Endothelial cell of umbilical vein (primary cell): ENCODE measurements around the gene SCAND1. TPM values are rescaled to one million over a fixed set of nuclear protein-coding genes. Genes with fewer than 3 reads are reported as not detected.

Source experiments
- BruUV-seq: library from RNA; stranded (reverse); fragments of 400-500 nt; replicated peaks from 2 replicates; lab custom pipeline; 2021; lab: Mats Ljungman, UMichigan
- CTCF ChIA-PET: fragments of 300-600, 350-600 bp; sonication (Branson Sonifier 250); formaldehyde crosslinking; loops from one replicate; lab custom pipeline; 2021; ENCODE audit warnings: antibody characterized with exemption, inconsistent platforms; lab: Charles Lee
- POLR2A ChIA-PET: fragments of 300-600, 350-600 bp; sonication (Branson Sonifier 250); formaldehyde crosslinking; loops from one replicate; lab custom pipeline; 2021; ENCODE audit warnings: antibody characterized with exemption, inconsistent platforms; lab: Charles Lee
- DNase-seq: peaks from one replicate; pipeline ENCODE4 v3.0.0-alpha.2; 2011; ENCODE audit warnings: low read depth, low spot score
- FAIRE-seq: peaks from 2 replicates; lab custom pipeline; 2011; peaks lifted over from hg19 to GRCh38; lab: Jason Lieb, UNC
- H2AFZ ChIP-seq: 2 replicates; pipeline ENCODE4 v1.6.0; 2012; ENCODE audit warnings: low read depth, low read length, control low read depth, inconsistent platforms
- H3K27ac ChIP-seq: 2 replicates; pipeline ENCODE4 v1.5.1; 2011; ENCODE audit warnings: low read depth, mild to moderate bottlenecking, control low read depth, low read length, moderate library complexity; ENCODE audit not compliant: insufficient read depth
- H3K27me3 ChIP-seq, 2 experiments: 2 replicates each; pipeline versions ENCODE4 v1.6.0 to v1.6.1; 2011; ENCODE audit warnings: low read length in 2 of 2, mixed read lengths in 1 of 2; ENCODE audit not compliant: control insufficient read depth in 2 of 2, insufficient read depth in 2 of 2
- H3K36me3 ChIP-seq, 2 experiments: 2 replicates in 1 of 2; 3 replicates in 1 of 2; pipeline ENCODE4 v1.5.1; 2011; ENCODE audit warnings: low read length in 2 of 2, mild to moderate bottlenecking in 1 of 2, moderate library complexity in 1 of 2; ENCODE audit not compliant: control insufficient read depth in 2 of 2, insufficient read depth in 2 of 2; ENCODE audit errors: extremely low read depth in 1 of 2
- H3K4me1 ChIP-seq: 3 replicates; pipeline ENCODE4 v1.5.1; 2011; ENCODE audit warnings: mild to moderate bottlenecking, low read length; ENCODE audit not compliant: control insufficient read depth, insufficient read depth; ENCODE audit errors: extremely low read depth
- H3K4me2 ChIP-seq: 2 replicates; pipeline ENCODE4 v1.6.1; 2011; ENCODE audit warnings: low read length, control low read depth, mixed read lengths; ENCODE audit not compliant: insufficient read depth
- H3K4me3 ChIP-seq, 3 experiments: fragments of 200-600 bp in 1 of 3; sonication (generic), shearing (Covaris generic) in 1 of 3; replicated peaks in 1 of 3; 2 replicates each; pipeline ENCODE4 v1.5.1; 2011 to 2016; ENCODE audit warnings: control low read depth in 3 of 3, low read length in 3 of 3, mild to moderate bottlenecking in 2 of 3, inconsistent platforms in 1 of 3, low read depth in 1 of 3, moderate library complexity in 1 of 3; ENCODE audit not compliant: insufficient read depth in 1 of 3
- H3K79me2 ChIP-seq: 2 replicates; pipeline ENCODE4 v1.6.0; 2012; ENCODE audit warnings: low read length, inconsistent platforms; ENCODE audit not compliant: control insufficient read depth, insufficient read depth
- H3K9ac ChIP-seq: replicated peaks from 2 replicates; pipeline ENCODE3; 2011; ENCODE audit warnings: low read length, control low read depth; ENCODE audit not compliant: insufficient read depth; ENCODE audit errors: extremely low read depth
- H3K9me1 ChIP-seq: replicated peaks from 3 replicates; pipeline ENCODE4 v1.6.0; 2011; ENCODE audit warnings: mild to moderate bottlenecking, low read length; ENCODE audit not compliant: control insufficient read depth, insufficient read depth; ENCODE audit errors: extremely low read depth
- H3K9me3 ChIP-seq: replicated peaks from 2 replicates; pipeline ENCODE4 v1.5.1; 2012; ENCODE audit warnings: low read length, inconsistent platforms; ENCODE audit not compliant: control insufficient read depth, insufficient read depth
- H4K20me1 ChIP-seq: replicated peaks from 2 replicates; pipeline ENCODE3; 2011; ENCODE audit warnings: mild to moderate bottlenecking, low read length; ENCODE audit not compliant: control insufficient read depth, insufficient read depth; ENCODE audit errors: extremely low read depth
- EZH2 ChIP-seq: IDR thresholded peaks from 2 replicates; pipeline ENCODE4 v1.6.1; 2012; ENCODE audit warnings: borderline replicate concordance, low read depth, mild to moderate bottlenecking, moderate library complexity, low read length, inconsistent platforms; ENCODE audit not compliant: severe bottlenecking
- FOS ChIP-seq: IDR thresholded peaks from 2 replicates; pipeline ENCODE4 v1.6.1; 2011; ENCODE audit warnings: mild to moderate bottlenecking, low read length, moderate library complexity, borderline replicate concordance; ENCODE audit not compliant: insufficient read depth
- GATA2 ChIP-seq: IDR thresholded peaks from 2 replicates; pipeline ENCODE4 v1.7.0; 2011; ENCODE audit warnings: low read depth, mild to moderate bottlenecking, moderate library complexity, mixed read lengths, low read length; ENCODE audit not compliant: insufficient read length, insufficient read depth
- JUN ChIP-seq: IDR thresholded peaks from 2 replicates; pipeline ENCODE4 v1.6.1; 2011; ENCODE audit warnings: borderline replicate concordance, low read depth; ENCODE audit not compliant: insufficient read length, insufficient read depth
- MYC ChIP-seq: IDR thresholded peaks from one replicate; pipeline ENCODE4 v1.6.1; 2011; ENCODE audit warnings: mild to moderate bottlenecking, low read depth, low read length
- POLR2A ChIP-seq: IDR thresholded peaks from 2 replicates; pipeline ENCODE4 v1.6.1; 2012; ENCODE audit warnings: low read depth, mild to moderate bottlenecking, control low read depth, low read length
- POLR2AphosphoS5 ChIP-seq: IDR thresholded peaks from 2 replicates; pipeline ENCODE4 v1.6.1; 2012; ENCODE audit warnings: low read depth, mild to moderate bottlenecking, control low read depth, low read length, moderate library complexity; ENCODE audit not compliant: insufficient read depth
- dilution Hi-C: fragments of 300-500 bp; cut with MboI; formaldehyde crosslinking; loops from one replicate; pipeline ENCODE4 v1.15.0; 2019; ENCODE audit warnings: low sequenced_read_pairs; ENCODE audit not compliant: extremely low pct_ligation_motif_present
- intact Hi-C: fragments of 100-400 bp; cut with micrococcal nuclease; formaldehyde crosslinking; loops from one replicate; pipeline ENCODE4 v1.10.0; 2022
- polyA plus RNA-seq, 4 experiments: library from polyadenylated mRNA; depleted of rRNA in 3 of 4; stranded (reverse) in 3 of 4; unstranded in 1 of 4; fragments of >200 nt; gene quantifications; 2 replicates each; pipeline versions ENCODE4 v1.2.1 to v1.2.3, GENCODE V29; 2011 to 2012; ENCODE audit warnings: missing spikeins in 1 of 4
- total RNA-seq: library from RNA; stranded (reverse); gene quantifications from 2 replicates; pipeline ENCODE4 v1.2.3, GENCODE V29; 2021
- TF ChIP-seq, protein P1 (sequence below): IDR thresholded peaks from 2 replicates; pipeline ENCODE4 v1.6.1; 2011; ENCODE audit not compliant: insufficient read depth, insufficient read length
- TF ChIP-seq, protein P2 (sequence below), 2 donors: IDR thresholded peaks; 1 replicate in 1 of 2; 2 replicates in 1 of 2; pipeline ENCODE4 v1.5.1; 2011; ENCODE audit warnings: low read length in 2 of 2, mild to moderate bottlenecking in 2 of 2, moderate library complexity in 2 of 2, control low read depth in 1 of 2, inconsistent platforms in 1 of 2, low read depth in 1 of 2; ENCODE audit not compliant: insufficient read depth in 1 of 2; ENCODE audit errors: extremely low read depth in 1 of 2

SCAND1 gene
- total and polyA plus RNA-seq, 2 donors (not counting 3 experiments of a cell fraction or from before 2014, with no cell fraction given), result 83.5 to 85.7 TPM

DNA sequence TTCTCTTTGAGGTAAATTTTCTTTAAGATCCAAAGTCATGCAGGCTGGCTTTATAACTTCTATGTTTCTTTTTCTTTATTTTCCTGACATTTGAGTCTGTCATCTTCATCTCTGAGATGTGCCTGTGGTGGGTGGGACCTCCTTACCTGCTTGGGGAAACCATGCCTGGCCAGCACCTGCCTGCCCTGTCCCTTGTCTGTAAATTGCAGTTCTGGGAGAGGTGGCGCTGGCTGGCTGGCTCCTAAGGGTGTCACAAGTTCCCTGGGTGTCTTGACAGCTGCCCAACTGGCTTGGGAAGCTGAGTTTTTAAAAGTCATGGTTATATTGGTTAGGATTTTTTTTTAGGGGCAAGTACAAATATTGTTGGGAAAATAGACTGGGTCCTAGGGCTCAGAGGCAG, 36.3 kb downstream of the SCAND1 start:
- intact Hi-C loops (no loop called here), dilution Hi-C loops (no loop called here)
- no TSS peak for BruUV-seq
- H3K27ac ChIP-seq, result no peak overlapping the region
- DNase-seq (no peak), FAIRE-seq (no peak)
- H3K36me3 ChIP-seq, result peaks cover 7 to 21% of the 10 kb centered on the region in 2 experiments
- no peaks in the 10 kb centered on the region for H3K27me3 ChIP-seq
- no peaks in the 10 kb centered on the region for H3K79me2 ChIP-seq
- H4K20me1 ChIP-seq, result no peaks in the 10 kb centered on the region
- POLR2A ChIA-PET, result no interaction called here
- no peak overlapping the region for H3K4me3 ChIP-seq
- no peak overlapping the region for H3K9ac ChIP-seq
- no peak overlapping the region for H3K4me2 ChIP-seq
- H3K9me1 ChIP-seq, result no peaks in the 10 kb centered on the region
- no peaks in the 10 kb centered on the region for H3K9me3 ChIP-seq
- H3K4me1 ChIP-seq, result no peaks in the 10 kb centered on the region
- no peak for TF ChIP-seq MYC
- no peak for TF ChIP-seq FOS
- no peak for TF ChIP-seq POLR2A
- TF ChIP-seq, protein P1, sequence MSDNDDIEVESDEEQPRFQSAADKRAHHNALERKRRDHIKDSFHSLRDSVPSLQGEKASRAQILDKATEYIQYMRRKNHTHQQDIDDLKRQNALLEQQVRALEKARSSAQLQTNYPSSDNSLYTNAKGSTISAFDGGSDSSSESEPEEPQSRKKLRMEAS, result no peak
- no peak for TF ChIP-seq GATA2
- no peak for TF ChIP-seq POLR2AphosphoS5
- no peak for TF ChIP-seq EZH2
- TF ChIP-seq, protein P2, sequence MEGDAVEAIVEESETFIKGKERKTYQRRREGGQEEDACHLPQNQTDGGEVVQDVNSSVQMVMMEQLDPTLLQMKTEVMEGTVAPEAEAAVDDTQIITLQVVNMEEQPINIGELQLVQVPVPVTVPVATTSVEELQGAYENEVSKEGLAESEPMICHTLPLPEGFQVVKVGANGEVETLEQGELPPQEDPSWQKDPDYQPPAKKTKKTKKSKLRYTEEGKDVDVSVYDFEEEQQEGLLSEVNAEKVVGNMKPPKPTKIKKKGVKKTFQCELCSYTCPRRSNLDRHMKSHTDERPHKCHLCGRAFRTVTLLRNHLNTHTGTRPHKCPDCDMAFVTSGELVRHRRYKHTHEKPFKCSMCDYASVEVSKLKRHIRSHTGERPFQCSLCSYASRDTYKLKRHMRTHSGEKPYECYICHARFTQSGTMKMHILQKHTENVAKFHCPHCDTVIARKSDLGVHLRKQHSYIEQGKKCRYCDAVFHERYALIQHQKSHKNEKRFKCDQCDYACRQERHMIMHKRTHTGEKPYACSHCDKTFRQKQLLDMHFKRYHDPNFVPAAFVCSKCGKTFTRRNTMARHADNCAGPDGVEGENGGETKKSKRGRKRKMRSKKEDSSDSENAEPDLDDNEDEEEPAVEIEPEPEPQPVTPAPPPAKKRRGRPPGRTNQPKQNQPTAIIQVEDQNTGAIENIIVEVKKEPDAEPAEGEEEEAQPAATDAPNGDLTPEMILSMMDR (IDR thresholded peaks at IDR 0.05; ENCODE audit: extremely low read depth in 1 of 2, insufficient read depth in 1 of 2, low read depth in 1 of 2, low read length in 2 of 2), result no peak
- TF ChIP-seq JUN, result no peak
- CTCF ChIA-PET, result no interaction called here
- H2AFZ ChIP-seq, result no peak overlapping the region
